Retinal pigment epithelial cell (primary cell): Measurements from ENCODE around the gene EIF3K.

ENCODE experiments used
- DNase-seq: peaks from one replicate; pipeline ENCODE4 v3.0.0-alpha.2; 2010; ENCODE audit warnings: low read depth
- H3K4me3 ChIP-seq: 2 replicates; pipeline ENCODE4 v1.5.1; 2011; ENCODE audit warnings: mild to moderate bottlenecking, low read length, control low read depth, moderate library complexity
- CTCF ChIP-seq: conservative IDR thresholded peaks from 2 replicates; pipeline ENCODE4 v1.5.1; 2011; ENCODE audit warnings: low read depth, low read length, control low read depth, inconsistent platforms

The EIF3K gene

GRCh38 chr19:38663957-38664502, 45.0 kb downstream of the EIF3K start:
- no peak for TF ChIP-seq CTCF
- DNase-seq = no peak
- no peak overlapping the region for H3K4me3 ChIP-seq

GRCh38 chr19:38664503-38665211, 45.7 kb downstream of the EIF3K start:
- no peak for DNase-seq
- TF ChIP-seq CTCF = no peak
- no peak overlapping the region for H3K4me3 ChIP-seq

- DNase-seq = no peak
- TF ChIP-seq CTCF = no peak
- no peak overlapping the region for H3K4me3 ChIP-seq
These were observed 46.4 kb downstream of the EIF3K start for GRCh38 chr19:38665219-38665931.

- TF ChIP-seq CTCF = no peak
- peak; percentile 71 for DNase-seq
- H3K4me3 ChIP-seq = no peak overlapping the region
These were observed 47.1 kb downstream of the EIF3K start for GRCh38 chr19:38665950-38666662.

- DNase-seq = peak; percentile 98
- no peak for TF ChIP-seq CTCF
- no peak overlapping the region for H3K4me3 ChIP-seq
These were observed 47.9 kb downstream of the EIF3K start for GRCh38 chr19:38666663-38667511.

GRCh38 chr19:38667661-38668171, 48.7 kb downstream of the EIF3K start:
- TF ChIP-seq CTCF = no peak
- peak; percentile 66 for DNase-seq
- H3K4me3 ChIP-seq = no peak overlapping the region
